ENCODE measurements around the gene DYSF.

Gene DYSF

DNA sequence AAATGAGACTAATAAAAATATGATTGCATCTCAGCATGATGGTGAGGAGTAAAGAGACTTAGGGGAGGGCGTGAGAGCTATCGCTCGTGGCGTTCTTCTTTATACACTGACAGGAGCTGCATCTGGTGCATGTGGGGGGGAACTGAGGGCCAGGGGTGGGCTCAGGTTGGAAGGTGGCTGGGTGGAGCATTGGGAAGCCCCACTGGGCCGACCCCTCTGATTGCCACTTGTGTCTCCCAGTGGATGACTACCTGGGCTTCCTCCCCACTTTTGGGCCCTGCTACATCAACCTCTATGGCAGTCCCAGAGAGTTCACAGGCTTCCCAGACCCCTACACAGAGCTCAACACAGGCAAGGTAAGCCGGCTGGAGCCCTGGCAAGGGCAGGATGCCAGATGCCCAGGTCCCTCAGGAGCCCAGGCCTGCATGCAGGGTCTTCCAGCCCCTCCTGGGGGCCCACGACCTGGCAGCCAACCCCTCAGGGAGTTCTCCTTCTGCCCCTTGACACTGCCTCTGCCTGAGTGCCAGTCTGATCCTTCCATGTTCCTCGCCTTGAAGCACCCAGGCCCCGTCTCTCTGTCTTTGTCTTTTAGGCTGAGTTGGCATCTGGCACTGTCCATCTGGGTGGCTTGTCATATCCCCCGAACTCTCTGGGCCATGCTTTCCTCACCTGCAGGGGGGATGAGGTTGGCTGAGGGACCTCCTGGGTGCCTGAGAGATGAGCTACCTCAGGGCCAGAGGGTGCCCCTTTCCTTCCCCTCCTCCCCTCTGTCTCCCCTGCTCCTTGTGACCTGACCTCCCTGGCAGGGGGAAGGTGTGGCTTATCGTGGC, 97.7 kb downstream of the DYSF start:
- no peak for DNase-seq (ENCODE audit: low read depth in 1 of 2, low spot score in 1 of 2)
- in situ Hi-C loops (cut with HindIII; ENCODE audit: low pct_unique_long_range_greater_than_20kb, low sequenced_read_pairs): no loop called here
- TF ChIP-seq JUND (IDR thresholded peaks at IDR 0.05; ENCODE audit: low read depth): no peak

DNA sequence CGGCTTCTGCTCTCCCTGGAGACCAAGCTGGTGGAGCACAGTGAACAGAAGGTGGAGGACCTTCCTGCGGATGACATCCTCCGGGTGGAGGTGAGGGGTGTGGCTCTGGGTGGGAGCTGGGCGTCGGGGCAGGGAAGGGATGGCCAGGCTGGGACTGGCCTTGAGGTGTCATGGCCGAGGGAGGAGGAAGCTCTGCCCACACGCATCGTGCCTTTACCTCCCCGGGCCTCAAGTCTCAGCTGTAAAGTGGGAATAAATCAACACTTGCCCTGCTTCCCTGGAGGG, 98.2 kb downstream of the DYSF start:
- TF ChIP-seq JUND (IDR thresholded peaks at IDR 0.05; ENCODE audit: low read depth): no peak
- in situ Hi-C loops (cut with HindIII; ENCODE audit: low pct_unique_long_range_greater_than_20kb, low sequenced_read_pairs): no loop called here
- DNase-seq (ENCODE audit: low read depth in 1 of 2, low spot score in 1 of 2): no peak

DNA sequence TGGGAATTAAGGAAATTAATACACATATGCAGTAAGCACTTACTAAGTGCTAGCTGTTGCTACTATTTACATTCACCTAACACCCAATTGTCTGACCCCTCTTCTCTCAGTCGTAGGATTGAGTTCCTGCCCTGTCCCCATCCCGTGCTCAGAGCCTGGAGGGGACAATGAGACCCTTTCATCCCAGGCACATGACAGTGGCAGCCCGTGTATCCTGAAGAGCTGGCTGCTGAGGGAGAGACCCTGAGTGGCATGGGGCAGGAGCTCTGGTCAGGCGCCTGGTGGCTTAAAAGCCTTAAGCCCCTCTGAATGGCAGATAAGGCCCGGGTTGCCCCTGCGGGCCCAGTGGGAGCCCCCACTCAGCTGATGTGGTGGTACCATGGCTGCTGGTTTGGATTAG, 99.0 kb downstream of the DYSF start:
- in situ Hi-C loops (cut with HindIII; ENCODE audit: low pct_unique_long_range_greater_than_20kb, low sequenced_read_pairs): no loop called here
- no peak for DNase-seq (ENCODE audit: low read depth in 1 of 2, low spot score in 1 of 2)
- no peak for TF ChIP-seq JUND (IDR thresholded peaks at IDR 0.05; ENCODE audit: low read depth)

DNA sequence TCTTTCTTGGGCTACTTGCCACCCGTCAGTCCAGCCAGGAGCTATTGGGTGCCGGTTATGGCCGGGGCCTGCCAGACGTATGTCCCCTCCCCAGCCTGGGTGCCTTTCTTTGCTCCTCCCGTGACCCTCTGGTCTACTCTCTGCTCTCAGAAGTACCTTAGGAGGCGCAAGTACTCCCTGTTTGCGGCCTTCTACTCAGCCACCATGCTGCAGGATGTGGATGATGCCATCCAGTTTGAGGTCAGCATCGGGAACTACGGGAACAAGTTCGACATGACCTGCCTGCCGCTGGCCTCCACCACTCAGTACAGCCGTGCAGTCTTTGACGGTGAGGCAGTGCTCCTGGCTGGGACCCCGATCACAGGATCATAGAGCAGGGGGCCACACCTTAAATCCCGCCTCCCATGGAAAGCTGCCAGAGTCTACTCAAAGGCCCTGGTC, 99.5 kb downstream of the DYSF start:
- no peak for TF ChIP-seq JUND (IDR thresholded peaks at IDR 0.05; ENCODE audit: low read depth)
- DNase-seq (ENCODE audit: low read depth in 1 of 2, low spot score in 1 of 2): no peak
- in situ Hi-C loops (cut with HindIII; ENCODE audit: low pct_unique_long_range_greater_than_20kb, low sequenced_read_pairs): no loop called here

DNA sequence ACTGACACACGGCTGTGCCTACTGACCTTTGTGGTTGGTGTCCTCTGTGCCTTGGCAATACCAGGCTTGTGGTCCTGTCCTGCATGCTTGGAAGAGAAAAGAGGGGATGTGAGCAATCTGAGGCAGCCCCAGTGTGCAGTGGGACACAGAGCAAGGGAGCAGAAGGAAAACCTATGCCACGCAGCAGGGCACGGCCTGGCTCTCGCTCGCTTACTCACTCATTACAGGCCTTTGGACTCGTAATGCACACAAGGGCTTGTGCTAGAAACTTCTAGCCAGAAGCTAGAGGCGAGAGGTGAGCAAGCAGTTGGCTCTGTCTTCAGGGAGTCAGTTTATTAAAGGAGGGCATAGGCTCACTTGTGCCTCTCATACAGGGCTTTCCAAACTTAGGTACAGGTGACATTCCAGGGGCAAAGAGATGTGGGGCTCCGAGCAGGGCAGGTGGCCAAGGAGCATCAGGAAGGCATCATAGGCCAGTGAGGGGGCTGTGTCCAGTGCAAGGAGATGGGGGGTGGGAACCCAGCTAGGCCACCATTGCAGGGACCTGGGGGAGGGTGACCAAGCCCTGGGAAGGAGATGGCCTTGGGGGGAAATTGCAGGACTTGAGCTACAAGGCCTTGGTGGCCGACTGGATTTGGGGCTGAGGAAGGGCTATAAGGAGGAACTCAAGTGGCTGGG, 100.8 kb downstream of the DYSF start:
- DNase-seq (ENCODE audit: low read depth in 1 of 2, low spot score in 1 of 2): no peak
- TF ChIP-seq JUND (IDR thresholded peaks at IDR 0.05; ENCODE audit: low read depth): no peak
- in situ Hi-C loops (cut with HindIII; ENCODE audit: low pct_unique_long_range_greater_than_20kb, low sequenced_read_pairs): no loop called here

DNA sequence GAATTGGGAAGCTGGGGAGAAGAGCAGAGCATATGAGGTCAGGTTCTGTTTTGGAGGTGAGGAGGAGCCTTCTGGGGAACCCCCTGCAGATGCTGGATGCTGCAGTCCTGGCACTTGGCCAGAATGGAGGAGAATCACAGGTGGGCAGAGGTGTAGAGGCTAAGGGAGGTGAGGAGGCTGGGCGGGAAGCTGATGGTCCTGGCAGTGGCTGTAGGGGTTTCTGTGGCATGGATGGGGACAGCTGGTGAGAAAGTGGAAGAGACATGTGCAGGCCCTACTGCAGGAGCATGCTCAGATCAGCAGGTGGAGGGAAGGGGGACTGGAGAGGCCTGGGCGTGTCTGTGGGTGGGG, 101.3 kb downstream of the DYSF start:
- no peak for TF ChIP-seq JUND (IDR thresholded peaks at IDR 0.05; ENCODE audit: low read depth)
- DNase-seq (ENCODE audit: low read depth in 1 of 2, low spot score in 1 of 2): no peak
- in situ Hi-C loops (cut with HindIII; ENCODE audit: low pct_unique_long_range_greater_than_20kb, low sequenced_read_pairs): no loop called here

DNA sequence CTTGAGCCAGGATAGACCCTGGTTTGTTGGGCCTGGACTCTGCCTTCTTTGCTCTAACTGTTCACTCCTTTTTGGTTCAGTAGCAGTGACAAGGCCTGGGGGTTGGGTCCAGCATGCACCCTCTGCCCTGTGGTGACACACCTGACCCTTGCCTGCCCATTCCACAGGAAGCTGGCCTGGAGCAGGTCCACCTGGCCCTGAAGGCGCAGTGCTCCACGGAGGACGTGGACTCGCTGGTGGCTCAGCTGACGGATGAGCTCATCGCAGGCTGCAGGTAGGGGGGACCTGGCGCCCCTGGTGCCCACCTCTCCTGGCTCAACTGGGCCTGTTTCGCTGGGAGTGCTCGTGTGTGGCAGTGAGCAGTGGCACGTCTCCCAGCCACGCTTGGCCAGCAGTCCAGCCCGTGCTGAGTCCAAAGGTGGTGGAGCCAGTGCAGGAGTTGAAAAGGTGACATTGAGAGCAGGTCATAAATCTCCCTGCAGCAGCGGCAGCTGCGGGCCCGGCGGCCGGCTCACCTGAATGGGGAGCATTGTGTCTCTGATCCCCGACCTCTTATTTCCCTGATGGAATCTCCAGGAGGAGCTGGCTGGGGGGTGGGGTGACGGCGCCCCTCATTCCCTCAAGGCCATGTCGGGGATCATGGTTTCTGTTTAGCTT, 102.6 kb downstream of the DYSF start:
- TF ChIP-seq JUND (IDR thresholded peaks at IDR 0.05; ENCODE audit: low read depth): no peak
- in situ Hi-C loops (cut with HindIII; ENCODE audit: low pct_unique_long_range_greater_than_20kb, low sequenced_read_pairs): no loop called here
- no peak for DNase-seq (ENCODE audit: low read depth in 1 of 2, low spot score in 1 of 2)

DNA sequence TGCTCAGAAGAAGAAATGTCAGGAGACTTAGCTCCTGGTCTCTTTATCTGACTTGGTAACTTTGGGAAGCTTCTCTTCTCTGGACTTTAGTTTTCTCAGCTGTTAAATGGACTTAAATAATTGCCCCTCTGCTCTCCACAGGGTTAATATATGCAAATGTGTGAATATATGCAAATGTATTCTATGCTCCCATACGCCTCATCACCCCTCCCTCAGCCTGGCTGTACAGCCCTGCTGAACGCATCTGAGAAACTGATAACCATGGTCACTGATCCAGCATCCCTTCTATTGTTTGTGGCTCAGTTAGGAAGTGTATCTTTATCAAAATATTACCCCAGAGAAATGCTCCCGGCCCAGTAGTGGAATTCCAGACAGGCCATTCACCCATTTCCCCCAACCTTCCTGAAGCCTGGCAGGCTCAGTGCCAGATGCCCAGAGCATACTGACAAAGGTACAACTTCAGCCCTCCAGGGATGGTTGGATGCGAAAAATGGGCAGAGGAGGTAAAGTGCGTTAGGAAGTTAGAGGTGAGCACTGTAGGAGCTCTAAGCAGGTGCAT, 103.4 kb downstream of the DYSF start:
- DNase-seq (ENCODE audit: low read depth in 1 of 2, low spot score in 1 of 2): no peak
- TF ChIP-seq JUND (IDR thresholded peaks at IDR 0.05; ENCODE audit: low read depth): no peak
- in situ Hi-C loops (cut with HindIII; ENCODE audit: low pct_unique_long_range_greater_than_20kb, low sequenced_read_pairs): no loop called here

DNA sequence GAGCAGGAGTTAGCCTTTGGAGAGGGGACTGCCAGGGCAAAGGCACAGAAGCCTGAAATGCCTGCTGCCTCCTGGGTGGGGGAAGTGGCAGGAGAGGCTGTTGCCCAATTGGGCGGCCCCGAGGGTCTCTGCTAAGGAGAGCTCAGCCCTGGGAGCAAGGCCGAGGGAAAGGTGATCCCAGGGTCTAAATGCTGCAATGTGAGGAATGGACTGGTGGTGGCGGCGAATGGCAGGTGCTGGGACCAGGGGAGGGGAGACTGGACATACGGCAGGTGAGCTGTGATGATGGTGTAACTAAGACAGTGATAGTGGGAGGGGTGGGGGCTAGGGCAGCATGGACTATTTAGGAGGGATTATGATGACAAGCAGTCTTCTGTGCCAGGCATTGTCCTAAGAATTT, 104.0 kb downstream of the DYSF start:
- no peak for DNase-seq (ENCODE audit: low read depth in 1 of 2, low spot score in 1 of 2)
- in situ Hi-C loops (cut with HindIII; ENCODE audit: low pct_unique_long_range_greater_than_20kb, low sequenced_read_pairs): no loop called here
- TF ChIP-seq JUND (IDR thresholded peaks at IDR 0.05; ENCODE audit: low read depth): no peak

DNA sequence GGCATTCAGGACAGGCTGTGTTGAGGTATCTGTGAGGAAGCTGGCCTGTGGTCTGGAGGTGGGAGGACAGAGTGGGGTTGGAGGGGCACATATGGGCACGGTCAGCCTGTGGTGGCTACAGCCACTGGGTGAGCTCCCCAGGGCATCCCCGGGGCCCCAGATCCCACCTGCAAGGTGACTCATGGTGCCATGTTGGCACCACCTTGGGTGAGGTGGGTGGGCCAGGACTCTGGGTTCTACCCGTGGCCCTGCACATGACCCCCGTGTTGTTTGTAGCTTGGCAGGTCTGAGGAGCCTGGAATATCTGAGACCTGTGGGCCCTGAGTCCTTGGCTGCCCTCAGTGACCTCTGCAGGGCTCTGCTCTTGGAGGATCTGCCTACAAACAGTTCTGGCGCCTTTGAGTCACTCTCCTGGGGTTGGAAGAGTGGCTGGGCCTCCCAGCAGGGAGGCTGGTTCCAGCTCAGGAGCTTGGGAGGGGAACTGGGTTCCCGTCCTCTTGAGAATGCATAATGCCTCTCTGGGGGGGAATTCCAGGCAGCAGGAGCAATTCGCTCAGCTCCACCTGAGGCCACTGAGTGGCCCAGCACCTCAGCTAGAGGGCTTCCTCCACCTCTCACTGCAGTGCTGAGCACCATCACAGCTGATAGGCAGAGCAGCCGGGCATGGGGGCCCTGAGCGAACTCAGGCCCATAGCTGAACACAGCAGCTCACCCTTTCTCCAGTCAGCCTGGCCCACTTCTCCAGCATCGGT, 105.1 kb downstream of the DYSF start:
- TF ChIP-seq JUND (IDR thresholded peaks at IDR 0.05; ENCODE audit: low read depth): no peak
- no peak for DNase-seq (ENCODE audit: low read depth in 1 of 2, low spot score in 1 of 2)
- in situ Hi-C loops (cut with HindIII; ENCODE audit: low pct_unique_long_range_greater_than_20kb, low sequenced_read_pairs): no loop called here

DNA sequence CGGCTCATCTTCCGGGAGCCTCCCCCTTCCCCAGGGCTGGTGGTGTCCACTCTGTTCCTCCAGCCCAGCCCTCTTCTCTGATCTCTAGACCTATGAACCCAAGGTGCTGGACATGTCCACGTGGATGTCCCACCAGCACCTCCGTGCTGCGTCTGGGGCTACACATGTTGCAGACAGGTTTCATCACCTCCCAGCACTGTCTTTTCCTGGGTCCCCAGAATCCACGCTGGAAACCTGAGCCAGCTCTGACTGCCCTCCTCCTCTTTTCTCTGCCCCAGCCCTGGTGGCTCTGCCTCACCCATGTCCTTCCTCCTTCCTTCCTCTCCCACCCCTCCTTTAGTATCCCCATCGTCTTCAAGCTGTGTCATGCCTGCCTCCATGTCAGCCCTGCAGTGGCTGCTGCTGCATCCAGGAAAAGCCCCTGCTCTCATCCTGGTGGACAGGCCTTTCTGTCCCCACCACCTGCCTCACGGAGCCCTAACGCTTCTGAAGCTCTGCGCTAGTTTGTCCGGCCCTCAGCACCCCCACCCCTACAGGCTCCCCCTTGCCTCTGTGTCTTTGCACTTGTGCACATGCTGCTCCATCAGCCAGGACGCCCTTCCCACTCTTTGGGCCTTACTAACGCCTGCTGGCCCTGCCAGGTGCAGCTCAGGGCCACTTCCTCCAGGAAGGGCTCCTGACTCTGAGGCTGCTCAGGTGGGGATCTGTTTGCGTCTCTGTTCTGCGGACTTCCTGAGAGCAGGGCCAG, 105.9 kb downstream of the DYSF start:
- in situ Hi-C loops (cut with HindIII; ENCODE audit: low pct_unique_long_range_greater_than_20kb, low sequenced_read_pairs): no loop called here
- no peak for TF ChIP-seq JUND (IDR thresholded peaks at IDR 0.05; ENCODE audit: low read depth)
- DNase-seq (ENCODE audit: low read depth in 1 of 2, low spot score in 1 of 2): no peak

Data from T47D (cell line).